ENCODE results near the gene SPRY4. TPM values are rescaled to one million over a fixed set of nuclear protein-coding genes. Genes with fewer than 3 reads are reported as not detected.
"Not testable (repeated sequence)": the region's sequence is repeated elsewhere in the genome, so short reads cannot be mapped to it uniquely, and the experiment has no call there.

The SPRY4 gene
- total RNA-seq, 1 experiment from 2014 or later = 41.9 TPM

DNA sequence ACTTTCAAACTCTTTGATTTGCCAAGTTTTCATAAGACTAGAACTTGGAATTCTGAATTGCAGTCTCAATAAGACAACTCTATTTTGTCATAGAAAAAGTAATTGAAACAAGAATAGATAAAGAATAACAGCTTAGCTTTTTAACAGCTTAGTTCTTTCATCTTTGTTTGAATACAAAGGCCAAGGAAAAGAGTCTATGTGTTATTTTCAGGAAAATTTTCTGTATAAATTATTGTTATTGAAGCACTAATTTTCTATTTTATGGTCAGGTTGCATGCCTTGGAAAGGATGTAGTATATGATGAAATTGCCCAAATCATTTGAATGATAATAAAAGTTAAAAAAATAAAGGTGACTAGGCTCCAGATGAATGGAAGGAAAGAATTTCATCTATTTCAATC is 25.2 kb upstream of the SPRY4 start:
- TF ChIP-seq, protein P1, sequence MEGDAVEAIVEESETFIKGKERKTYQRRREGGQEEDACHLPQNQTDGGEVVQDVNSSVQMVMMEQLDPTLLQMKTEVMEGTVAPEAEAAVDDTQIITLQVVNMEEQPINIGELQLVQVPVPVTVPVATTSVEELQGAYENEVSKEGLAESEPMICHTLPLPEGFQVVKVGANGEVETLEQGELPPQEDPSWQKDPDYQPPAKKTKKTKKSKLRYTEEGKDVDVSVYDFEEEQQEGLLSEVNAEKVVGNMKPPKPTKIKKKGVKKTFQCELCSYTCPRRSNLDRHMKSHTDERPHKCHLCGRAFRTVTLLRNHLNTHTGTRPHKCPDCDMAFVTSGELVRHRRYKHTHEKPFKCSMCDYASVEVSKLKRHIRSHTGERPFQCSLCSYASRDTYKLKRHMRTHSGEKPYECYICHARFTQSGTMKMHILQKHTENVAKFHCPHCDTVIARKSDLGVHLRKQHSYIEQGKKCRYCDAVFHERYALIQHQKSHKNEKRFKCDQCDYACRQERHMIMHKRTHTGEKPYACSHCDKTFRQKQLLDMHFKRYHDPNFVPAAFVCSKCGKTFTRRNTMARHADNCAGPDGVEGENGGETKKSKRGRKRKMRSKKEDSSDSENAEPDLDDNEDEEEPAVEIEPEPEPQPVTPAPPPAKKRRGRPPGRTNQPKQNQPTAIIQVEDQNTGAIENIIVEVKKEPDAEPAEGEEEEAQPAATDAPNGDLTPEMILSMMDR (IDR thresholded peaks at IDR 0.05; ENCODE audit: unreplicated experiment) = no peak
- no peak for DNase-seq (ENCODE audit: unreplicated experiment)
- H3K4me1 Mint-ChIP-seq (ENCODE audit: insufficient read depth, unreplicated experiment) = no peaks in the 10 kb centered on the region
- H3K27me3 Mint-ChIP-seq (ENCODE audit: insufficient read depth, unreplicated experiment) = no peaks in the 10 kb centered on the region
- BruUV-seq (replicated peaks) = no TSS peak
- ChIA-PET POLR2A (interaction anchor here (0.8 kb wide), 1 partner anchor 23 kb away, joined by 3 read pairs; no protein-coding TSS in a partner anchor), CTCF (interaction anchor here (0.6 to 0.7 kb wide), 2 partner anchors 199 to 719 kb away, joined by 3 to 4 read pairs; no protein-coding TSS in a partner anchor)
- no peaks in the 10 kb centered on the region for H3K36me3 Mint-ChIP-seq (ENCODE audit: insufficient read depth, unreplicated experiment)
- H3K27ac Mint-ChIP-seq (ENCODE audit: low read depth, unreplicated experiment) = no peak overlapping the region
- intact Hi-C loops (cut with micrococcal nuclease) = no loop called here
- no peaks in the 10 kb centered on the region for H3K9me3 Mint-ChIP-seq (ENCODE audit: unreplicated experiment)
- no peak overlapping the region for H3K4me3 Mint-ChIP-seq (ENCODE audit: unreplicated experiment)

DNA sequence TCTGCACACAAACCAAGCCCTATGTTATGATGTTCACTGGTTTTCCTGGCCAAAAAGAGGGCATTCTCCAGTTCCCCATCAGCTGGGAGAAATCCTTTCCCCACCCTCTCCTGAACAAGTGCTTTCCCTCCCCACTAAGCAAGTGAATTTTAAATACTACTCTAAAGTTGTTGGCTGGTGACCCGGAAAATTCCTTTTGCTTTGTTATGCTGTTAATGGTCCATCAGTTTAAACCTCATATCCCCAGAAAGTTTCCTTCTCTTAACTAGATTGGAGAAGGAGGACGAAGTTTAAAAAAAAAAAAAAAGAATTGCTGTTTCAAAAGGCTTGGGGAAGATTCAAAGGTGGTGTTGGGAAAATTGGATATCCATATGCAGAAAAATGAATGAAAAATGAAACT is 21.9 kb upstream of the SPRY4 start:
- POLR2A ChIA-PET = interaction anchor here (3.7 kb wide), 1 partner anchor 10 kb away, joined by 12 read pairs; no protein-coding TSS in a partner anchor
- no peak overlapping the region for H3K4me3 Mint-ChIP-seq (ENCODE audit: unreplicated experiment)
- intact Hi-C loops (cut with micrococcal nuclease) = no loop called here
- no TSS peak for BruUV-seq (replicated peaks)
- CTCF ChIA-PET = interaction anchor here (0.6 kb wide), 2 partner anchors 229 to 1791 kb away, joined by 3 to 5 read pairs; no protein-coding TSS in a partner anchor
- H3K27me3 Mint-ChIP-seq (ENCODE audit: insufficient read depth, unreplicated experiment) = no peaks in the 10 kb centered on the region
- H3K27ac Mint-ChIP-seq (ENCODE audit: low read depth, unreplicated experiment) = no peak overlapping the region
- H3K4me1 Mint-ChIP-seq (ENCODE audit: insufficient read depth, unreplicated experiment) = peaks cover 13% of the 10 kb centered on the region
- peaks cover 10% of the 10 kb centered on the region for H3K9me3 Mint-ChIP-seq (ENCODE audit: unreplicated experiment)
- H3K36me3 Mint-ChIP-seq (ENCODE audit: insufficient read depth, unreplicated experiment) = no peaks in the 10 kb centered on the region
- DNase-seq (ENCODE audit: unreplicated experiment) = no peak
- TF ChIP-seq, protein P1 (IDR thresholded peaks at IDR 0.05; ENCODE audit: unreplicated experiment) = no peak

DNA sequence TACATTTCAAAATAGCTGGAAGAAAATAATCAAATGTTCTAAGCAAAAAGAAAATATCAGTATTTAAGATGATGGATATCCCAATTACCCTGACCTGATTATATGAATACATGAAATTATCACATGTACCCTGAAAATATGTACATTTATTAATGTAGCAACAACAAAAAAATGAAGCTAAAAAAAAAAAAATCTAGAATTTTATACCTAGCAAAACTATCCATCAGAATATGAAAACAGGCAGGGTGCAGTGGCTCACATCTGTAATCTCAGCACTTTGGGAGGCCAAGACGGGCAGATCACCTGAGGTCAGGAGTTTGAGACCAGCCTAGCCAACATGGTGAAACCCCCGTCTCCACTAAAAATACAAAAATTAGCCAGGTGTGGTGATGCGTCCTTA is 20.1 kb upstream of the SPRY4 start:
- BruUV-seq (replicated peaks); intact Hi-C loops (cut with micrococcal nuclease); DNase-seq (ENCODE audit: unreplicated experiment); H3K4me3 Mint-ChIP-seq (ENCODE audit: unreplicated experiment); H3K27me3 Mint-ChIP-seq (ENCODE audit: insufficient read depth, unreplicated experiment); H3K27ac Mint-ChIP-seq (ENCODE audit: low read depth, unreplicated experiment); H3K36me3 Mint-ChIP-seq (ENCODE audit: insufficient read depth, unreplicated experiment): not testable (repeated sequence)
- ChIA-PET POLR2A (interaction anchor here (1.1 to 3.7 kb wide), 4 partner anchors 12 to 19 kb away, joined by 3 to 12 read pairs (median 8); no protein-coding TSS in a partner anchor), CTCF (interaction anchor here (0.6 to 1.4 kb wide), 2 partner anchors 8 to 12 kb away, joined by 3 to 4 read pairs; no protein-coding TSS in a partner anchor)
- H3K4me1 Mint-ChIP-seq (ENCODE audit: insufficient read depth, unreplicated experiment) = peaks cover 17% of the 10 kb centered on the region
- peaks cover 10% of the 10 kb centered on the region for H3K9me3 Mint-ChIP-seq (ENCODE audit: unreplicated experiment)

- no peak for DNase-seq (ENCODE audit: unreplicated experiment)
- H3K27ac Mint-ChIP-seq (ENCODE audit: low read depth, unreplicated experiment) = no peak overlapping the region
- BruUV-seq (replicated peaks) = no TSS peak
- no peaks in the 10 kb centered on the region for H3K27me3 Mint-ChIP-seq (ENCODE audit: insufficient read depth, unreplicated experiment)
- H3K4me1 Mint-ChIP-seq (ENCODE audit: insufficient read depth, unreplicated experiment) = peaks cover 17% of the 10 kb centered on the region
- H3K4me3 Mint-ChIP-seq (ENCODE audit: unreplicated experiment) = no peak overlapping the region
- H3K36me3 Mint-ChIP-seq (ENCODE audit: insufficient read depth, unreplicated experiment) = no peaks in the 10 kb centered on the region
- POLR2A ChIA-PET = interaction anchor here (2.7 to 3.7 kb wide), 2 partner anchors 13 to 17 kb away, joined by 10 to 12 read pairs; no protein-coding TSS in a partner anchor
- intact Hi-C loops (cut with micrococcal nuclease) = no loop called here
- TF ChIP-seq, protein P1 (IDR thresholded peaks at IDR 0.05; ENCODE audit: unreplicated experiment) = no peak
- H3K9me3 Mint-ChIP-seq (ENCODE audit: unreplicated experiment) = peaks cover 10% of the 10 kb centered on the region
- CTCF ChIA-PET = interaction anchor here (0.7 to 1.0 kb wide), 2 partner anchors 14 to 41 kb away, joined by 3 read pairs; no protein-coding TSS in a partner anchor
Measured at GRCh38 chr5:142343531-142343930, 18.7 kb upstream of the SPRY4 start.
